ENCODE results near the gene BTBD7.

BTBD7 gene

DNA sequence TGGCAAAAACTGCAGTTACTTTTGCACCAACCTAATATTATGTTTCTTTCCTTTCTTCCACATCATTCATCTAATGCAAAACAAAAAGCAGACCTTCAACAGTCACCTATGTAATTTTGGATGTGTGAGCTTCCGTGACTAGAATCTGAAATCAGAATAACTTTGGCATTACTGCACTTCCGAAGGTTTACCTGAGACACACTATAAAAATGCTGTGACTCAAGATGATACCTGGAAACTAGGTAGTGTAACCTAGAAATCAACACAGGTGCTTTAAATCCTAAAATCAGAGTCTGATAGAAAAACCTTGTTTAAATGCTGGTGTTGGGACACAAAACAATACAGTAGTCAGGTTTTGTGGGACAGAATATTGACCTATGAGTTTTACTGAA is 2.2 kb downstream of the BTBD7 start:
- DNase-seq: no peak

DNA sequence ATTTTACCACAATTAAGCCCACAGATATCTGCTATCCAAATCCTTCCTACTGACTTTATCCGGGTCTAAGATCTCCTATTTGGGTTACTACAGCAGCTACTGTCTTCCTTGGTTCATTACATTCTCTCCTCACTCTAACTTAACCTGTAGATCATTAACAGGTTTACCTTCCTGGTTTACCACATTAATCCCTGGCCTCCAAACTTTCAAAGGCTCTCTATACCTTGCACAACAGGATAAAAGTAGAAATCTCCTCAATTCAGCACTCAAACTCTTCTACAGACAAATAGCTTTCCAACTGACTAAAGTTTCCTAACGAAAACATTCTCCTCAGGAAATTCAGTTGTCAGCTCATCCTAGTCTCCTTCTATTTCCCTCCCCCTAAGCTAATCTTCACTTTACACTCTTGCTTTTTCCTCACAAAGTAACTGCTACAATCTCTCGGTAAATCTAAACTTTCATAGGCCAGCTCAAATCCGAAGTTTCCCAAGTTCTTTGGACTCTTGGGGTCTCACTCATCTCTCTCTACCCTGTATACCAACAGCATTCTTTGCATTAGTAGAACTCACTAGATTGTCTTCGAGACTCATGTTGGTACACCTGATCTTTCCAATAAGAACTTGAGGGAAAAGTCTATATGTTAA is 2.7 kb downstream of the BTBD7 start:
- peak; percentile 77 for DNase-seq

DNA sequence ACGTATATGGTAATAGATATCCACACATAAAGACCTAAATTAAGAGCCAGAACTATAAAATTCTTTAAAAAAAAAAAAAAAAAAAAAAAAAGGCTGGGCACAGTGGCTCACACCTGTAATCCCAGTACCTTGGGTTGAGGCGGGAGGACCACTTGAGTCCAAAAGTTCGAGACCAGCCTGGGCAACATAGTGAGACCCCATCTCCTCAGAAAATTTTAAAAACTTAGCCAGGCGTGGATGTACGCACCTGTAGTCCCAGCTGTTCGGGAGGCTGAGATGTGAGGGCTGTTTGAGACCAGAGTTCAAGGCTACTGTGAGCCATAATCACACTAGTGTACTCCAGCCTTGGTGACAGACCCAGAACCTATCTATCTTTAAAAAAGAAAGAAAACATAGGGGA is 4.3 kb downstream of the BTBD7 start:
- DNase-seq: no peak

DNA sequence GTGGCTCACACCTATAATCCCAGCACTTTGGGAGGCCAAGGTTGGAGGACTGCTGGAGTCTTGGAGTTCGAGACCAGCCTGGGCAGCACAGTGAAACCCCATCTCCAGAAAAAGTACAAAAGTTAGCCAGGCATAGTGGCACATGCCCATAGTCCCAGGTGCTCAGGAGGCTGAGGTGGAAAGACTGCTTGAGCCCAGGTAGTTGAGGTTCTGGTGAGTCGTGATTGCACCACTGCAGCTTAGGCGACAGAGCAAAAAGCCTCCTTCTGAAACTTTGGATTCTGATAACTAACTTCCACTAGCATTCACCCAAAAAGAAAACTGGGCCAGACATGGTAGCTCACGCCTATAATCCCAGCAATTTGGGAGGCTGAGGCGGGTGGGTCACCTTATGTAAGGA is 6.6 kb downstream of the BTBD7 start:
- DNase-seq: no peak

DNA sequence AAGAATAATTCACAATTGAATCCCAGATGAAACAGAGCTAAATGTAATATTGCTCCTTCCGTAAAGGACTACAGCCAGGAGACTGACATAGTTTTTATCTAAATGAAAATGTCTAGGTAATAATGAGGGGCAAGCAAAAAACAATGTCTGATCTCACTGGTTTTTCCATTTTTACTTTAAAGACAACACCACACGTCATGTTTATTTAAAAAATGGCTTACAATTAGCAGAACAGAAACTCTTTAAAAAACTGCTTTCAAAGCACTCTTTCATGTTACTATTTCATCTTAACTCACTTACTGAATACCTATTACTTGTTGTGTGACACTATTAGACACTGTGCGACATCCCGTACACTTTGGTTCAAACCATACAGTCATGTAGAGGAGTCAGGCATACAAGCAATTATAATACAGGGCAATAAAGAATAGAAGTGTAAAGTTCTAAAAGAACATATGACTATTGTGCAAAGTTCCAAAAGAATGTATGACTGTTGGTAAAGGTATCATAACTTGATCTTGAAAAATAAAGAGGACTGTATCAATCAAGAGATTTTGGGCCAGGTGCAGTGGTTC is 9.1 kb downstream of the BTBD7 start:
- DNase-seq: no peak

DNA sequence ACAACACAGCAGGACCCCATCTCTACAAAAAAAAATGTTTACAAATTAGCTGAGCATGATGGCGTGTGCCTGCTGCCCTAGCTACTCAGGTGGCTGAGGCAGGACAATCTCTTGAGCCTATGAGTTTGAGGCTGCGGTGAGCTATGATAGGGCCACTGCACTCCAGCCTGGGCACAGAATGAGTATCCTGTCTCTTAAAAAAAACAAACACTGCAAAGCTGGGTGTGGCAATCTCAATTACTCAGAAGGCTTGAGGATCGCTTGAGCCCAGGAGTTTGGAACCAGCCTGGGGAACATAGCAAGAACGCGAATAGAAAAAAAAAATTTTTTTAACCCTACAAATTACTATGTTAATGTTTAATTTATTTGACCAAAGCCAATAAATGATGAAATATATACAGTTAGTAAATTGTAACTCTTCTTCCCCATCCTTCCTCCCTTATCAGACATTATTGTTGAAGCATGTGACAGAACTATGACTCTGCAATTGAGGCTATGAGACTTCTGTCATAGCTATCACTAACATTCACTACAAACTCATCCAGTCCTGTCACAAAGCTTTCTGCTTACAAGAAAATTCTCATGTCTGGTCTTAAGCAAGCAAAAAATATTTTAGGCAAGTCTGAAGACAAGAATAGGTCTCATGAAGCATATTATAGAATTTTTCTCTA is 9.8 kb downstream of the BTBD7 start:
- no peak for DNase-seq

DNA sequence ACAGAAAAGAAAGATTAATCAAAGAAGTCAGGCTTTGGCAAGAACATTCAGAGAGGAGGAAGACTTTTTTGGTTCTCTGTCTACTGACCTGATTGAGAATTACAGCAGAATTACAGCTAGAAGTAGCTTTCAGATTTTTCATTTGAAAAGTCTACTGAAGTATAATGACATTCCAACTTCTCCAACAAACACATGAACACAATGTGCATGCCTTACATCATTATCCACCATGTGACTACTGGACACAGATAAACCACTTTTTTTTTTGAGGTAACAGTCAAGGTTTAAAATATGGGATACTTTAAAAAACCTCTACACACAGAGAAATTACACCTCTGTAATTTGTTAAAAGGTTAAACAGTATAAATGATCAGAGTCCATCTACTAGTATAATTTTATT is 12.3 kb downstream of the BTBD7 start:
- DNase-seq: no peak

DNA sequence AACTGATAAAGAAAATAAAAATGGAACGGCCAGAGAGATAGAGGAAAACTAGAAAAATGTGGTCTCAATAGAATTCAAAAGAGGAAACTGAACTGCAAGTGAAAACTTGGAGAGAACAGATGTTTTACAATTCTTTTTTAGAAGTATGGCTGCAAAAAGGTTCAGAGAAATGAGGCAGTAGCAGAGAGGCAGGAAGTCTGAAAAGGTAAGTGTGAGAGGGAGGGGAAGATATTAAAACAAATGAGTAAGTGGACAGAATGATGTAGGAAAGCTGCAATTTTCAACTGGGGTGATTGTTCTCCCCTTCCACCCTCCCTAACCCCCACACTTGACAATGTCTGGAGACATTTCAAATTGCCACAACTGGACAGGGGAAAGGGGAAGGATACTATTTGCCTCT is 12.9 kb downstream of the BTBD7 start:
- DNase-seq: no peak

DNA sequence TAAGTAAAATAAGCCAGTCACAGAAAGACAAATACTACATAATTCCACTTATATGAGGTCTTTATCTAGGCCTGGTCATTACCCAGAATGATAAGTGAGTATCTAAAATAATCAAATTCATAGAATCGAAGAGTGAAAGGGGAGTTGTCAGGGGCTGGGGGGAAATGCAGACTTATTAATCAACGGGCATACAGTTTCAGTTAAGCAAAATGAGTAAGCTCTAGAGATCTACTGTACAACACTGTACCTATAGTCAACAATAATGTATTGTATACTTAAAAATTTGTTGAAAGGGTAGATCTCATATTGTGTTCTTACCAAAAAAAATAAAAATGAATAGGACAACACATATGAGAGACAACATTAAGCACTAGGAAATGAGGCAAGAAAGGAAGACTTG is 13.3 kb downstream of the BTBD7 start:
- DNase-seq: no peak

DNA sequence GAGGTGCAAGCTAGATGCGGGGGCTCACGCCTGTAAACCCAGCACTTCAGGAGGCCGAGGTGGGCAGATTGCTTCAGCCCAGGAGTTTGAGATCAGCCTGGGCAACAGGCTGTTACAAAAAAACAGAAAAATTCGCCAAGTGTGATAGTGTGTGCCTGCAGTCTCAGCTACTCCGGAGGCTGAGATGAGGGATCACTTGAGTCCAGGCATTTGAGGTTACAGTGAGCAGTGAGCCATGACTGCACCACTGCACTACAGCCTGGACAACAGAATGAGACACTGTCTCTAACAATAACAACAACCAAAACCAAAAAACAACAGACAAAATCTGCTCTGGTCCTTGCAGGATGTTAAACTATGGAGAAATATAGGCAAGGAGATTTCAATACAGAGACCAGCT is 13.9 kb downstream of the BTBD7 start:
- DNase-seq: peak; percentile 86

DNA sequence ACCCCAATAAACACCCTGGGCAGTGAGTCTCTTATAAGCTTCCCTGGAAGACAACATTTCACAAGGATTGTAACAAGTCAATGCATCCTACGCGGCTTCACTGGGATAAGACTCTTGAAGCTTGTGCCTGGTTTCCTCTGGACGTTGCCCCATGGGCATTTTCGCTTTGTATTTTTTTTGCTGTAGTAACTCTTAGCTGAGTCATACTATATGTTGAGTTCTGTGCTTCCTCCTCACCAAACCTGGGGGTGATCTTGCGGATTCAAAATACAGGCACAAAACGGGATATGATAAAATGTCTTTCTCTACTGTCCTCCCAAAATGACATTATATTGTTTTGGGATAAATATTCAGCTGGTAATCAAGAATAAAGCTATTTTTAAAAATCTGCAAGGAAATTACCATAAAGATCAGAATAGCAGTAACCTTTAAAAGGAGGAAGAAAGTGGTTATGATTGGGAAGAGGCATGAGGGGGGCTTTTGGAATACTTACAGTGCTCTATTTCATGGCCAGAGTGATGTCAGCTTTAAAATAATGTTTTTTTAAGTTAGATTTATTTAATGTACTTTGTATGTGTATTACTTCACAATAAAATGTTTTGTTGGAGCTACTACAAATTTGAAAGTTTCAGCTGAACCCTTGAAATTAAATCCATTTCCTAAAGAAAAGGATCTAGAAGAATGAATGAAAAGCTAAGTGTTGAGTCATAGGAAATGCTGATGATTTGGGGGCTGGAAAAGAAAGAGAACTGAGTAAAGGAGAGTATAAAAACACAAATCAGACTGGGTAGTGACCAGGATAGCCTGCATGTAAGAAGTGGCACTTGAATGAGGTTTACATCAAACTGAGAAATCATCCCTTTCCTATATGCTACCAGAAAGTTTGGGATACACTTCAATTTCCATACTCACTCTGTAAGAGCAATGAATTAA is 14.7 kb downstream of the BTBD7 start:
- DNase-seq: no peak

DNA sequence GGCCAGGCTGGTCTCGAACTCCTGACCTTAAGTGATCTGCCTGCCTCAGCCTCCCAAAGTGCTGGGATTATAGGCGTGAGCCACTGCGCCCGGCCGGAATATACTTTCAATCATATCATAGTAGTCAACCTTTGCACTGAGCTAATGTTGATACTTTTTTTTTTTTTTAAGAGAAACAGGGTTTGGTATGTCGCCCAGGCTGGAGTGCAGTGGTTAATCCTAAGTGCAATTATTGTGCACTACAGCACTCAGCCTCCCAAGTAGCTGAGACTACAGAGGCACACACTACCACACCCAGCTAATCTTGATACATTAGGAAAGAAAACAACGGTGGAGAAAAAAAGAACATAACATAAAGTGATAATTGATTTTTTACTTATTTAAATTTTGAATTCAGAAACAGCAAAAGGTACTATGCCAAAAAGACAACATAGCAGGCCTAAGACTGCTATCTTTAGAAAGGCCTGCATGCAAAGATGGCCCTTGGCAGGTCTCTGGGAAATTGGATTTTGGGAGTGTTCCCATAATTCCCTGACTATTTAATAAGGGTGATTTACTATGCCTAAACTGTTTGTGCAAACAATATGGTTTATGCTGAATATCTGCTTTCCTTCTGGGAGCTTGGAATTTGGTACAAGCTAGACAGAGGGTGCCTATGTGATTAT is 15.5 kb downstream of the BTBD7 start:
- no peak for DNase-seq

DNA sequence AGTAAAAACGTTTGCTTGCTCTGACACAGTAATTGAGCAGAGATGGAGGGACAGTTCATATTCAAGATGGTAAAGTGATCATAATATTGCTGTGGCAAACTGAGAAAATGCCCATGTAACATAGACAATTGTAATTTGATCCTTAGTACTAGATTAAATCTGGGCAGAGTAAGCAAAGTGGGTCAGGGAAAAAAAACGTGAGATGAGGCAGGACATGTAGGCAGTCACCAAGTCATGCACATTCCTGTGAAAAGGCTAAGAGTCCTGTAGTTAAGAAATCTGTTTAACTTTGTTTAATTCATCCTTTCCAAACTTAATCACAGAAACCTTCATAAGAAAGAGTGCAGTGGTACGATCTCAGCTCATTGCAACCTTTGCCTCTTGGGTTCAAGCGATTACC is 16.1 kb downstream of the BTBD7 start:
- no peak for DNase-seq

DNA sequence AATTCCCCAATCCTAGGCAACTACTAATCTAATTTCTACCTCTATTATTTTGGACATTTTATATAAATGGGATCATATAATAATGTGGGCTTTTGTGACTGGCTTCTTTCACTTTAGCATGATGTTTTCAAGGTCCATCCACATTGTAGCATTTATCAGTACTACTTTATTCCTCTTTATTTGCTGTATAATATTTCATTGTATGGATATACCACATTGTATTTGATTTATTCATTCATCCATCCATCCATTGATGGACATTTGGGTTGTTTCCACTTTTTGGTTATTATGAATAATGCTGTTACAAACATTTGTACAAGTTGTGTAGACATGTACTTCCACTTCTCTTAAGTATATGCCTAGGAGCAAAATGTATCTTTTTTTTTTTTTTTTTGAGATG is 17.3 kb downstream of the BTBD7 start:
- DNase-seq: no peak

DNA sequence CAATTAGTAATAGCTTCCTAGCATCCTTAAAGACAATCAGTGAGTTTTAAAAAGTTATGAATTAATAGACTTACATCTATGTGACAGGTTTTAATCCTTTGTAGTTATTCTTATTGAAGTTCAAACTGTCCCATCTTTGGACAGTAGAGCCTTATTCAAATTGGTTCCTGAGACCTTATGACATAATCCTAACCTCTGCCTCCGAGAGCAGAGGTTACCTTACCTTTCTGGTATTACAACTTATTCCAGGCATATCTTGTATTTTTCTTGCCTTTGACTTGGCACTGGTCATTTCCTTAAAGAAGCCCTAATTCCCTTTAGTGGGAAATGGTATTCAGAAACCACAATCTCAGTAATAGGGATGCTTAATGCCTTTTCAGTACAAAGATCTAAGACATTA is 21.8 kb downstream of the BTBD7 start:
- DNase-seq: no peak

DNA sequence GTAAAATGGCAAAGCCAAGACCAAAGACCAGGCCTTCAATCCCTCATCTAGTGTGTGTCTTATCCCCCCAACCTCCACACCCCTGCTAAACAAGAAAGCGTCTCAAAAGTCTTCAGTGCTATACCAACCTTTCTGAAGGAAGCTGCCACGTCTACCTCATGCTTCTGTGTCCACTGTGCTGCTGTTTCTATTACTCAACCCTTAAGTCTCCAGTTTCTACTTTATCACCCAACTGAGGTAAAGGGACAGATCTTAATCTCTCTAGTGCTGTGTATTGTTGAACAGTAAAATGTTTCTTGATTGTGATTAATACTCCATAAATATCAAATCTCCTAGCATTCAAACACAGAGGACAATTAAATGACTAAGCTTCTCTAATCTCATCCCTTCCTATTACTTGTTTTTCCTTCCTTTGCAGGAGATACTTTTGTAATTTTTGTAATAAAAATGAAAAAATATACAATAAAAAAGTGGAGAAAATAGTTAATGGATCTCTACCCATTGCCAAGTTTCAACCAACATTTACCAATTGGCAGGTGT is 23.3 kb downstream of the BTBD7 start:
- DNase-seq: no peak

DNA sequence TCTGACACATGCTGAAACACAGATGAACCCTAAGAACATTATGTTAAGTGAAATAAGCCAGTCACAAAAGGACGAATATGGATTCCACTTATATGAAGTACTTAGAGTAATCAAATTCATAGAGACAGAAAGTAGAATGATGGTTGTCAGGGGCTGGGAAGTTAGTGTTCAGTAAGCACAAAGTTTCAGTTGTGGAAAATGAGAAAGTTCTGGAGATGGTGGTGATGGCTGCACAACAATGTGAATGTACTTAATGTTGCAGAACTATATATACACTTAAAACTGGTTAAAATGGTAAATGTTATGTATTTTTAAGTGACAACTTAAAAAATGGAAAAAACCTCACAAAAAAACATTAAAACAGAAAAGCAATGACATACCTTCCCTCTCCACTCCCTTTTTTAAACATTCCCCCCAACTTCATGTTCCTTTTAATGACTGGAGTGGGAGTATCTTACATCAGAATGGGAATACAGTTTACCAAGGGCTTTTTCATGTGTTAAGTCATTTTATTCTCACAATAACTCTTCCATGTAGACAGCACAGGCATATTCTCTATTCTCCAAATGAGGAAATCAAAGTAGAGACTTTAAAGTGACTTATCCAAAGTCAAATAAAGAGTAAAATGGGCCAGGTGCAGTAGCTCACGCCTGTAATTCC is 24.0 kb downstream of the BTBD7 start:
- DNase-seq: no peak

DNA sequence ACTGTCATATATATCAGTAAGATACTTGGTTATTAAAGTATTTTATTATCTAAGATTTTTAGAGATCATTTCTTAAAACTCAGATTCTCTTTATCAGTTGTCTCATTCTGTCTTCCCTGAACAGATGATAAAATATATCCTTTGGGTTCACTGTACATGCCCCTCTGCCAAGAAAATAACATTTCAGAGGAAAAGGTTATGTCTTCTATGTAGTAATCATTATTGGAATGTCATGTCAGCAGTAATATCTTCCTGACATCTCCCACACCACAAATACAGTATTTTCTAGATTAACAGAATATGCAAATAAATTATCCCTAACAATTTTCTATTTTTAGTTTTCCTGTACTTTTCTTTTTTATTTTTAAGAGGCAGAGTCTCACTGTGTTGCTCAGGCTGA is 26.0 kb downstream of the BTBD7 start:
- DNase-seq: no peak

DNA sequence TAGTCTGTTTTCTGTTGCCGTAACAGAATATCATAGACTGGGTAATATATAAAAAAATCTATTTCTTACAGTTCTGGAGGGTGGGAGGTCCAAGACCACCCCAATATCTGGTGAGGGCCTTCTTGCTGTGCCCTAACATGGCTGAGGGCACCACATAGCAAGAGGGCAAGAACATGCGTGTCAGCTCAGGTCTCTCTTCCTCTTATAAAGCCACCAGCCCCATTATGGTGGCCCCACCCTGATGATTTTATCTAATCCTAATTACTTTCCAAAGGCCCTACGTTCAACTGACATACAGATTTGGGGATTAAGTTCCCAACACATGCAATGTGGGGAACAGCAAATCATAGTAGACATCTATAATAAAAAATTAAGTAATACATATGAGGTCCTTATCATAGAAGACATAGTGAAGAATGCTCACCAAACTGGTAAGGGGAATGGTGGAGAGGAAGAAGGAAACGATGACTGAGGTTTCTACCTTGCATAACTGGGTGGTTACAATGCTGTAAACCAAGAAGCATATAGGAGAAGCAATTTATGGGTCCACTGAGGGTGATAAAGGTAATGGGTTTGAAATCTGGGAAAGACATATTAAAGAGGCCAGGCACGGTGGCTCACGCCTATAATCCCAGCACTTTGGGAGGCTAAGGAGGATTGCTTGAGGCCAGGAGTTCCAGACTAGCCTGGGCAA is 27.0 kb downstream of the BTBD7 start:
- no peak for DNase-seq

DNA sequence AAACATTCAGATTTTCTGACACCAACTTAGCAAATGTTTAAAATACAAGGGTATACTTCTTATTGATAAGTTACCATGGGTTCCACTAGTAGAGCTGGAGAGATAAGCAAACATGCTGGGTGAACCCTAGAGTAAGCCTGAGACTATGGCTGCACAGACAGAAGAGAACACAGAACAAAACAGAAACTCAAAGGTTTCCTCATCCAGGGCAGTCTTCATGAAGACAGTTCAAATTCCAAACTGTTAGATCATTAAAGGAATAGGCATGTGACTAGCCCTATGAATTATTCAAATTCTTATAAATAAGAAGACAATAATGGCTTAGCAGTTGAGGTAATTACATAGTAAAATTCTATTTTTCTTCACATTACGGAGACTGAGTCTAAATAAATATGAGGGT is 28.1 kb downstream of the BTBD7 start:
- peak; percentile 45 for DNase-seq

DNA sequence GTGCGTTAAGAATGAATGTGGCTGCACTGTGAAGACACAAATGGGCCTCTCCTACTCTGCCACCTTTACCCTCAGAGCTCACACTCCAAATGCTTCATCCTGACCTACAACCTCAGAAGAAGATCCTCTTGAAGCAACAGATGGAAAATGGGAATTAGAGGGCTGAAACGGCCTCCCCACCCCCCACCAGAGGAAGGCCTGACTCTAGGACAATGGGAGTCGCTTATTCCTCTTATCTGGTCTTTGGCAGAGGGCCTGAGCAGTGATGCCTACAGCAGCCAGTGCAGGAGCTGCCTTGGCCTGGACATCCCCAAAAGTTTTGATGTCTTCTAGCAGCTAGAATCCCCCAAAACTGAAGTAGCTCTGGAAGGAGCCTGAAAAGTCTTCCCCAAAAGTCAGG is 29.2 kb downstream of the BTBD7 start:
- DNase-seq: no peak

All from kidney glomerular epithelial cell (primary cell).